ENCODE results near the gene HENMT1.

Gene HENMT1

GRCh38 chr1:108624069-108624468, 36.8 kb downstream of the HENMT1 start:
- no peak for FAIRE-seq

- FAIRE-seq: no peak
Measured at GRCh38 chr1:108617724-108618056, 43.2 kb downstream of the HENMT1 start.

- no peak for FAIRE-seq
Measured at GRCh38 chr1:108617008-108617723, 43.7 kb downstream of the HENMT1 start.

GRCh38 chr1:108615544-108615943, 45.3 kb downstream of the HENMT1 start:
- no peak for FAIRE-seq

- FAIRE-seq: no peak
Measured at GRCh38 chr1:108612496-108612895, 48.4 kb downstream of the HENMT1 start.

GRCh38 chr1:108611984-108612383, 48.9 kb downstream of the HENMT1 start:
- FAIRE-seq: no peak

- no peak for FAIRE-seq
Measured at GRCh38 chr1:108610073-108610472, 50.8 kb downstream of the HENMT1 start.

GRCh38 chr1:108609483-108610049, 51.3 kb downstream of the HENMT1 start:
- no peak for FAIRE-seq

GRCh38 chr1:108606478-108606877, 54.4 kb downstream of the HENMT1 start:
- FAIRE-seq: no peak

GRCh38 chr1:108605633-108606032, 55.3 kb downstream of the HENMT1 start:
- no peak for FAIRE-seq

- FAIRE-seq: no peak
Measured at GRCh38 chr1:108601708-108602410, 59.0 kb downstream of the HENMT1 start.

GRCh38 chr1:108600504-108600903, 60.4 kb downstream of the HENMT1 start:
- no peak for FAIRE-seq

GRCh38 chr1:108598340-108598739, 62.6 kb downstream of the HENMT1 start:
- FAIRE-seq: no peak
